HG02759 (cell line): ENCODE results near the gene ATG9B.
"Not testable (repeated sequence)": the region's sequence is repeated elsewhere in the genome, so short reads cannot be mapped to it uniquely, and the experiment has no call there.

ENCODE experiments used
- ATAC-seq: cut with Tn5 transposase; IDR thresholded peaks from one replicate; pipeline ENCODE4 v1.9.1; 2021; ENCODE audit warnings: mild to moderate bottlenecking, moderate library complexity; ENCODE audit not compliant: unreplicated experiment

ATG9B gene

GRCh38 chr7:151058781-151059366 lies 34.6 kb upstream of the ATG9B start:
- ATAC-seq = no peak

- ATAC-seq = peak; percentile 85
Observed at GRCh38 chr7:151057989-151058780, 33.9 kb upstream of the ATG9B start.

DNA sequence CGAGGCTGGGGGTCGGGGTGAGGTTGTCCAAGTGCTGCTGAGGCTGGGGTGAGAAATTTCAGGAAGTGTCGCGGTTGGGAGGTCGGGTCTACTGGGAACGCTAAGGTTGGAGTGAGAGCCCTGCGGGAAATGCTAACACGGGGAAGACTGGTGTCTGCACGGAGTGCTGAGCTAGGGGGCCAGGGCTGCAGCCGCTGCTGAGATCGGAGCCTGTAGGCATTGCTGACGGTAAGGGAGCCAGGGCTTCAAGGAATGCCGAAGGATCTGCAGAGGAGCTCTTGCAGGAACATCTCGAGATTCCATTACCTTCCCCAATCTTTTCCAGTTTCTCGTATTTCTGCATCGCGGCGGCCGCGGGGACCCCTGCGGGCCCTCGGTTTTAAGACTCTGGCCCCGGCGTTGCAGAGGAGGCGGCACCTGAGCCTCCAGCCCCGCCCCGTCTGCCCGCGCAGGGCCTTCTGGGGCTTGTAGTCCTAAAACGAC lies 33.3 kb upstream of the ATG9B start, which contains the start of gene CDK5:
Gene CDK5, minus strand, starts transcription at position 392 of the 483 bp plus-strand sequence. Its CDS starts 49 bp downstream, at position 343.
- peak; percentile 12 for ATAC-seq

DNA sequence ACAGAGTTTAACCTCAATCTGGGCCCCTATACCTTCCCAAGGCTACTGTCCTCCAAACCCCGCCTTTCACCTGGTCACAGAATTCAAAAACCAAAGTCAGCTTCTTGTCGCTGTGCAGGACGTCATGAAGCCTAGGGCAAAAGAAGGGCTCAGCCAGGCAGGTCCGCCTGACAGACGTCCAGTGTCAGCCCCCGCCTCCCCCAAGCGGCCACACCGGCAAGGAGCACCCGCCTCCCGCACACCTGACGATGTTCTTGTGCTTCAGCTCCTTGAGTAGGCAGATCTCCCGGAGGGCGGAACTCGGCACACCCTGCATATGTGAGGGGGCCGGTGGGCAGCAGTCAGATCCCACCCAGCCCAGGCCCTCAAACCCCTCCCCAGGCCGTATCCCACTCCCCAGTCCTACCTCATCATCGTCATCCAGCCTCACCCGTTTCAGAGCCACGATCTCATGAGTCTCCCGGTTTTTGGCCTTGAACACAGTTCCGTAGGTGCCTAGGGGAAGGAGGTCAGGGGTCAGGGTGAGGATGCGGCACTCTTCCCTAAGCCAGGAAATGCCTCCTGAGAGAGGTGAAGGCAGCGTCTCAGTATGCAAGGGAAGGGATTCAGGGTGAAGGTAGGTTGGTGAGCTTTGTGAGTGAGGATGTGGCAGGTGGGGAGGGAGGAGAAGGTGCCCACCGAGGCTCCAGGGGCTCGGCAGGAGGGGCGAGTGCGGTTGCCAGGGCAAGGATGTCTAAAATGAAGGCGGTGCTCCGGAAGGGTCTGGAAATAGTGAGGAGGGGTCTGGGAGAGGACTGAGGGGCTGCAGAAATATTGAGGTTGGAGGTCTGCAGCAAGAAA lies 32.6 kb upstream of the ATG9B start:
- ATAC-seq = no peak

DNA sequence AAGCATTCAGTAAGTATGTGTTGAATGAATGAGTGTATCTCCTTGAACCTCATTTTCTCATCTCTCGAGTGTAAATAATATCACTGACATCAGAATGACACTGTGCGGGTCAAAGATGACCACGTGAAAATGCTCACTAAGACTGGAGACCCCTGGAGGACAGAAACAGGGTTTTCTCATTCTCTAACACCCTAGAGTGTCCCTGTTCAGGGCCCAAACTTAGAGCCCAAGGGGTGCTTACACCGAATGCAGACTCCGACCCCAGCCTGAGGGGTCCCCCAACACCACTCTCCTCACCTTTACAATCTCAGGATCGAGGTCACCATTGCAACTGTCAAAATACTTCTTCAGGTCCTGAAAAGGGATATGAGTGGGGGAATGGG lies 32.0 kb upstream of the ATG9B start:
- ATAC-seq = no peak

- ATAC-seq = no peak
Observed at GRCh38 chr7:151053751-151054150, 29.5 kb upstream of the ATG9B start.

DNA sequence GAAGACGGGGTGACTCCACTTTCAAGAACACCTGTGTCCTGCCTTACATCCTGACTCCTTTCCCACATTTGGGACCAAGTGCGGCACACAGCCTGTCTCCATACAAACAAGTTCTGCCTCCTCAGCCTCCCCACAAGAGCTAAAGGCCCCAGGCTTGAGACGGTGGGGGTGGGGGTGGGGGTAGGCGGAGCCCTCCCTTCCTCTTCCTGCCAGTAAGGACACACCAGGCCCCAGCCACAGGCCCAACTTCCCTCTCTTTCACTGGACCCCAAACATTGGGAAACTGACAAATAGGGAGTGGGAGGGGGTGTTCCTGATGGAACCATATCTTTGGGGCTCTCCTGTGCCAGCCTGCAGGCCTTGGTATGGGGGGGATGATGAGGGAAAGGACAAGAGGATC lies 28.8 kb upstream of the ATG9B start:
- ATAC-seq = no peak

GRCh38 chr7:151051108-151051507 lies 26.8 kb upstream of the ATG9B start:
- no peak for ATAC-seq

GRCh38 chr7:151048911-151049463 lies 24.7 kb upstream of the ATG9B start:
- ATAC-seq = no peak

DNA sequence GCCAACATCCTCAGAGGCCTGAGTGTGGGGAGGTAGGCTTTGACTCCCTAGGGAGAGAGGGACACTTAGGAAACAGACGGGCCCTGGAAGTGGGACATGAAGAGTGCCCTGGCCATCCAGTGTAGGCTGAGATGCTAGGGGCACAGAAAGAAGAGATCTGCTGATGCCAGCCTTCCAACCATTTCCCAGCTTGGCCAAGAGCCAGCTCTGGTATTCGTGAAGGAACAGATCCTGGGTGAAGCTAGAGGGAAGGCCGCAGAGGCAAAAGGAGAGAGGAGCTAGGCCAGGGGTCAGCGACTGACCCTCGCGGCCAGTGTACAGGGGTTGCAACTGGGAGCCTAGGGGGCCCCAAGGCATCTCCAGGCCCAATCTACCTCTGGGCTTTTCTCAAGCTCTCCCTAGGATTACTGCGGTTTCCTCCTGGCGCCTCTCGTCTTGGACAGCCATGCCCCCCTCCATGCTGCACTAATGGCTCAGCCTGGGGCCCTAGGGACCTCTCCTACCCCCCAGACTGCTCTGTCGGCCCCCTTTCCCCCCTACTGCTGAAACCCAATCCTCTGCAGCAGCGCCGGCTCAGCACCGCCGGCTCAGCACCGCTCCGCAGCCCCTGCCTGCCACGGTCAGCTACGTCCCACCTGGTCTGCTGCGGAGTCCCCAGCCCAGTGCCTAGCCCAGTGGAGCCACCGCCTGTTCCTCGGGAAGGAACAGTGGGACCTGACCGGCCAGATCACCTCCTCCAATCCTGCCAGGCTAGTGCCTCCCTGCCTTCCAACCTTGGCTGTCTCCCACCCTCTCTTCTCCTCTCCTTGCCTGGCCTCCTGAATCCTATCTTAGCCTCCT lies 23.9 kb upstream of the ATG9B start, which contains the start of gene ASIC3:
Gene ASIC3, plus strand, starts transcription at position 556 of the 840 bp plus-strand sequence. CDS start 355 bp downstream, outside the sequence.
- no peak for ATAC-seq

DNA sequence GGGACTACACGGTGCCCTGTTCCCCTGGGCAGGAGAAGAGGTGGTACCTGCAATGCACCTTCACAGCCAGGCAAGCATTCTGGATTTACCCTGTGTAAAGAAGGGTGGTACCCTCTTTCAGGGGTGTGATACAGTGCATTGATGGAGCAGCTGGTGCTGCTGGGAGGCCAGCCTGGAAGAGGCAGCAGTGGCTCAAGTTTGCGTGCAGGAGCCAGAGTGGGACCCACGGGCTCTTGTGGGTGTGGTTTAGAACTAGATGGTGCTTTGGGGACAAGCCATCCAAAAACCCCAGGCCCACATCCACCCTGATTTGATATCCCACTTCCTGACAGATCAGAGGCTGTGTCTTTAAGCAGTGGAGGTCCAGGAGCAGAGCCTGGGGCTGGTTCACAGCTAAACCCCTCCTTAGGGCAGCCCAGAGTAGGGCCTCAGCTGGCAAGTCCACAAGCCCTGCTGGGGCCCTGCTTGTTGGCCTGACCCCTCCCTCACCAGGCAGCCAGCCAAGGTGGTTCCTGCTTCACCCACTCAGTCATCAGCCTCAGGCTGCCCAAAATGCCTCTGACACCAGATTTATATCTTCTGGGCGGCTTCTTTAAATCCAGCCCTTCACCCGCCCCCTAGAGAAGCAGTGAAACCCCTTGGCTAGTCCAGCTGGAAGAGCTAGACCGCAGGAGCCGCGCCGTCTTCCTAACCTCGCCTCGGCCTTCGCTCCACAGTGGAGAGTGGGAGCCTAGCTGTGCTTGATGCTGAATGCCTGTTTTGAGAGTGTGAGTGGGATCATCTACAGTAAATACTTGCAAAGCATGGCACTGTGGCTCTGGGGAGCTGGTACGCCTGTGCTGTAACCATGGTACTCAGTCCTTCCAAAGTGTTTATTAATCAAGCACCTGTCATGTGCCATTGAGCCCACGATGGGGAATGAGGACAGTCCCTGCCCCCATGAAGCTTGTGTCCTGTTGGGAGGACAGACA lies 22.6 kb upstream of the ATG9B start:
- ATAC-seq = no peak

DNA sequence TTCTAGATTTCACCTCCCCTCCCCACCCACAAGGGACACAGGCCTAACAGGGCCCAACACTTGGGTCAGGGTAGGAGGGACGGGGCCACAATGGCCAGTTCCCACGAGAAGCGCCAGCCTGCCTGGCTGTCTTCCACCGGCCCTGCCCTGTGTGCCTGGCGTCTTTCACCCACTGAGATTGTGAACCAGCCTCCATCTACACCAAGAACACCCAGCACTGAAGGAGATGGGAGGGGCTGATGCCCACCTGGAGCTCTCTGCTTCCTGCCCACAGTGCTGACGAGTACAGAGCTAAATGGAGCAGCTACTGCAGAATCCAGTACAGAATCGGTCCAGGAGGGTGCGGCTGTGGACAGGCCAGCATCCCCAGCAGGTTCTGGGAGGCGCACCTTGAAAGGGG lies 21.7 kb upstream of the ATG9B start:
- ATAC-seq = no peak

- ATAC-seq = no peak
Observed at GRCh38 chr7:151045262-151045661, 21.0 kb upstream of the ATG9B start.

DNA sequence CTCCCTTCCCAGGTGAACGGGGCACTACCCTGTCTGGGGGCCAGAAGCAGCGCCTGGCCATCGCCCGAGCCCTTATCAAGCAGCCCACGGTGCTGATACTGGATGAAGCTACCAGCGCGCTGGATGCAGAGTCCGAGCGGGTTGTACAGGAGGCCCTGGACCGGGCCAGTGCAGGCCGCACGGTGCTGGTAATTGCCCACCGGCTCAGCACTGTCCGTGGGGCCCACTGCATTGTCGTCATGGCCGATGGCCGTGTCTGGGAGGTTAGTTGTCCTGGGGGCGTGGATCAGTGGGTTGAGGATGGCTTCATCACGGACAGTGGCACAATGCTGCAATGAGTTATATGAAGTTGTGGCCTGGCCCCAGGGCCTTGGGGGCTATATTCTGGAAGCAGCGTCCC lies 19.7 kb upstream of the ATG9B start:
- no peak for ATAC-seq

DNA sequence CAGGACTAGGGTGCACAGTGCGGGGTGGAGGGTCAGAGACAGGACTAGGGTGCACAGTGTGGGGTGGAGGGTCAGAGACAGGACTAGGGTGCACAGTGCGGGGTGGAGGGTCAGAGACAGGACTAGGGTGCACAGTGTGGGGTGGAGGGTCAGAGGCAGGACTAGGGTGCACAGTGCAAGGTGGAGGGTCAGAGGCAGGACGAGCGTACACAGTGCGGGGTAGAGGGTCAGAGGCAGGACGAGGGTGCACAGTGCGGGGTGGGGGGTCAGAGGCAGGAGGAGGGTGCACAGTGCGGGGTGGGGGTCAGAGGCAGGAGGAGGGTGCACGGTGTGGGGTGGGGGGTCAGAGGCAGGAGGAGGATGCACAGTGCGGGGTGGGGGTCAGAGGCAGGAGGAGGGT lies 19.2 kb upstream of the ATG9B start:
- not testable (repeated sequence) for ATAC-seq

DNA sequence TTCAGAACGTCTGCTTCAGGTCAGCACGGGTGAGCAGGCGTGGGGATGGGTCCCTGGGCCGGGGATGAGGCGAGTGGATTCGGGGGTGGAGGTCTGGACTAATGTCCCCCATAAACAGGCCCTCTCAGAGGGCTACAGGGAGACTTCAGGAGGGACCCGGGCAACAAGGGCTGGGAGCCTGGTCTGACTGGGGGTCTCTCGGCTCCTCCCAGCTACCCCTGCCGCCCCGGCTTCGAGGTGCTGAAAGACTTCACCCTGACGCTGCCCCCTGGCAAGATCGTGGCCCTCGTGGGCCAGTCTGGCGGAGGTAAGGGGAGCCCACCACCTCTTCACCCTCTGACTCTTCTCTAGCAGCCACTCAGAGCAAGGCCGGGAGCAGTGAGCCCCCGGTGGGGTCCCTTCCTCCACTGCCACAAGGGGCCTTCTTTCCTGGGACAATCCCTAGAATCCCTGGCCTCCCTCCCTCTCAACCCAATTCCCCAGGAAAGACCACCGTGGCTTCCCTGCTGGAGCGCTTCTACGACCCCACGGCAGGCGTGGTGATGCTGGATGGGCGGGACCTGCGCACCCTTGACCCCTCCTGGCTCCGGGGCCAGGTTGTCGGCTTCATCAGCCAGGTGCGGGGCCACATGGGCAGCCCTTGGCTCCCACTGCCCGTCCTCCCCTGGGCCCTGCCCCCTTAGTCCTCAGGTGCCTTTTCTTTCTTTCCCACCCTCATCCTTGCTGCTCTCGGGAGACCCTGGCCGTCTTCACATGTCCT lies 16.5 kb upstream of the ATG9B start:
- no peak for ATAC-seq

DNA sequence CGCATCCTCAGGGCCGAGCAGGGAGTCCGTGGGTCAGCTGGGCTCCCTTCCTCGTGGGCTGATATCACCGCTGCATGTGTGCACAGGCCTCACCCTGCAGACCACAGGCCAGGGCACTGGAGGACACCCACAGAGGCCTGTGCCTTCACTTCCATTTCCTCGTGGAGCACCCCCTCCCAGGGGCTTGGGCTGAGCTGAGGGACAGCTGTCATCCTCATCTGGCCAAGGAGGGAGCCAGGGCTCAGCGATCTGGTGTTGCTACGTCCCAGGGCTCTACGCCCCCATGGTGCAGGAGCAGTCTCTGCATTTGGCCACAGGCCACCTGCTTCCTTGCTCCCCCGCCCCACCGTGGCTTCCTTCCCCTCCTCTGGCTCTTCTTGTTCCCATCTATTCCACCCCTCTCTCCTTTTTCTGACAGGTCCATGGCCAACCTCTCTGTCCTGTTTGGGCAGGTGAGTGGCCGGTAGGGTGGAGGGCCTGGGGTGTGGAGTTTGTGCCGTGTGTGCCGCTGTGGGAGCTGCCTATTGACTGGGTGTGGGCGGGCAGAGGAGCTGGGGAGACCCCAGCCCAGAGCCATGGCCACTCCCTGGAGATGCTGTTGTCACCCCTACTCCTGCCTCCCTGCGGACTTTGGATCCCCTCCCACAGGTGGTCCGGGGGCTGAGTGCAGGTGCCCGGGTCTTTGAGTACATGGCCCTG lies 15.7 kb upstream of the ATG9B start:
- no peak for ATAC-seq
